KMS-11 (cell line): Measurements from ENCODE around the gene ANKRD6.

ENCODE experiments used
- H2AFZ ChIP-seq: fragments of 200-600 bp; sonication (generic); 2 replicates; pipeline ENCODE4 v1.6.1; 2016; ENCODE audit warnings: antibody characterized with exemption, mixed run types, low read depth
- H3K27ac ChIP-seq: fragments of 200-600 bp; sonication (generic); 2 replicates; pipeline ENCODE4 v1.6.1; 2016; ENCODE audit warnings: mild to moderate bottlenecking, mixed run types
- H3K27me3 ChIP-seq: fragments of 200-600 bp; sonication (generic); 2 replicates; pipeline ENCODE4 v1.6.1; 2017; ENCODE audit warnings: mild to moderate bottlenecking, low read depth, mixed run types, moderate library complexity; ENCODE audit not compliant: insufficient read depth
- H3K36me3 ChIP-seq: fragments of 200-600 bp; sonication (generic); 2 replicates; pipeline ENCODE4 v1.6.1; 2017; ENCODE audit warnings: mild to moderate bottlenecking, mixed run types; ENCODE audit not compliant: insufficient read depth
- H3K4me1 ChIP-seq: fragments of 200-600 bp; sonication (generic); 2 replicates; pipeline ENCODE4 v1.6.1; 2016; ENCODE audit warnings: mild to moderate bottlenecking, low read depth, mixed run types; ENCODE audit not compliant: poor library complexity, severe bottlenecking
- H3K4me2 ChIP-seq: fragments of 200-600 bp; sonication (generic); 2 replicates; pipeline ENCODE4 v1.7.0; 2016; ENCODE audit warnings: mild to moderate bottlenecking, mixed run types
- H3K4me3 ChIP-seq: fragments of 200-600 bp; sonication (generic); IDR thresholded peaks from 2 replicates; pipeline ENCODE4 v1.6.1; 2017; ENCODE audit warnings: low read depth, low read length, mixed read lengths; ENCODE audit not compliant: insufficient read depth
- H3K79me2 ChIP-seq: fragments of 200-600 bp; sonication (generic); 2 replicates; pipeline ENCODE4 v1.6.1; 2016; ENCODE audit warnings: low read depth, mixed run types; ENCODE audit not compliant: insufficient read depth
- H3K9ac ChIP-seq: fragments of 200-600 bp; sonication (generic); 2 replicates; pipeline ENCODE4 v1.6.1; 2016; ENCODE audit warnings: mild to moderate bottlenecking, mixed run types
- H4K20me1 ChIP-seq: fragments of 200-600 bp; sonication (generic); 2 replicates; pipeline ENCODE4 v1.6.1; 2016; ENCODE audit warnings: mild to moderate bottlenecking, mixed run types; ENCODE audit not compliant: insufficient read depth
- TF ChIP-seq, protein P1 (sequence below): fragments of 200-600 bp; sonication (generic); conservative IDR thresholded peaks from 2 replicates; pipeline ENCODE4 v1.6.1; 2017; ENCODE audit warnings: low read depth, mild to moderate bottlenecking, antibody characterized with exemption, low read length, moderate library complexity, mixed read lengths

The ANKRD6 gene

GRCh38 chr6:89410788-89411144 lies 22.2 kb upstream of the ANKRD6 start:
- Histone ChIP-seq H3K4me1 (peaks cover 19% of the 10 kb centered on the region), H3K27ac (no peak overlapping the region), H3K79me2 (no peaks in the 10 kb centered on the region), H3K4me2 (peak overlapping the region; percentile 88), H4K20me1 (no peaks in the 10 kb centered on the region), H3K36me3 (no peaks in the 10 kb centered on the region), H3K4me3 (no peak overlapping the region), H3K9ac (peak overlapping the region; percentile 81; the same call in 1 of the 2 replicates), H2AFZ (peak overlapping the region; percentile 87), H3K27me3 (no peaks in the 10 kb centered on the region)
- TF ChIP-seq, protein P1, sequence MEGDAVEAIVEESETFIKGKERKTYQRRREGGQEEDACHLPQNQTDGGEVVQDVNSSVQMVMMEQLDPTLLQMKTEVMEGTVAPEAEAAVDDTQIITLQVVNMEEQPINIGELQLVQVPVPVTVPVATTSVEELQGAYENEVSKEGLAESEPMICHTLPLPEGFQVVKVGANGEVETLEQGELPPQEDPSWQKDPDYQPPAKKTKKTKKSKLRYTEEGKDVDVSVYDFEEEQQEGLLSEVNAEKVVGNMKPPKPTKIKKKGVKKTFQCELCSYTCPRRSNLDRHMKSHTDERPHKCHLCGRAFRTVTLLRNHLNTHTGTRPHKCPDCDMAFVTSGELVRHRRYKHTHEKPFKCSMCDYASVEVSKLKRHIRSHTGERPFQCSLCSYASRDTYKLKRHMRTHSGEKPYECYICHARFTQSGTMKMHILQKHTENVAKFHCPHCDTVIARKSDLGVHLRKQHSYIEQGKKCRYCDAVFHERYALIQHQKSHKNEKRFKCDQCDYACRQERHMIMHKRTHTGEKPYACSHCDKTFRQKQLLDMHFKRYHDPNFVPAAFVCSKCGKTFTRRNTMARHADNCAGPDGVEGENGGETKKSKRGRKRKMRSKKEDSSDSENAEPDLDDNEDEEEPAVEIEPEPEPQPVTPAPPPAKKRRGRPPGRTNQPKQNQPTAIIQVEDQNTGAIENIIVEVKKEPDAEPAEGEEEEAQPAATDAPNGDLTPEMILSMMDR: no peak

DNA sequence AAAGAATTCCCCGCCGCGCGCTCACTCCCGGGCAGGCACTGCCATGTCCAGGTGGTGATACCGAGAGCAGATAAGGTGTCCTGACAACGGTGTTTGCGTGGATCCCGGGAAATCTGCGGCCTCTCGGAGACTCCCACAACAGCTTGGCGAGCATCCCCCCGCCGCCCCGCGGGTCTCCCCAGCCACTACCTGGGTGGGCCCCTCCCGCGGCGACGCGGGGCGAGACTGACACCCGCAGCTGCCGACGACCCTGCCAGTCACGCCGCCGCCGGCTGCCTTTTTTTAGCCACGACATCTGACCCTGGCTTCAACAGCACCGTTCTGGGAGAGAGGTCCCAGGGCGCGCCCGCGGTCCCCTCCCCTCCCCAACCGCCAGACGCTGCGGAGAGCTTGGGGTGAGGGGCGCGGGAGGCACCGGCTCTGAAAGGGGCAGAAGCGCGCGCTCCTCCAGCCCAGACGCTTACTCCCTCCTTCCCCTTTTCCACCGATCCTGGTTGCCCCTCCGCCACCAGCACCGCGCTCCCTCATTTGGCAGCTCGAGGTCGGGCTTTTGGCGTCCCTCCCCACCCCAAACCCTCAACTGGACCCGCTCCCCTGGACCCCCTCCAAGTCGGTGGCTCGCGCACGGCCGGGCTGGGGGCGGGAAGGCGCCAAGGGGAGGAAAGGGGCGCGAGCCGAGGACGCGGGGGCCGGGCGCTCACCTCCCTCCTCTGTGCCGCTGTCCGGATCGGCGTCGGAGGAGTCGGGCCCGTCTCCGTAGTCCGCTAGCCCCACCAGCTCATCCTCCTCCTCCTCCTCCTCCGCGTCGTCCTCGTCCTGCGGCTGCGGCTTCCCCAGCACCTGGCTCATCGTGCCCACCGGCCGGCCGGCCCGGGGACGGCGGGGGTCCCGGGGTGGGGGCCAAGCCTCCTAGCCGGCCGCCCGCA lies 21.5 kb upstream of the ANKRD6 start:
- H3K4me1 ChIP-seq: peaks cover 19% of the 10 kb centered on the region
- no peaks in the 10 kb centered on the region for H3K27me3 ChIP-seq
- TF ChIP-seq, protein P1: no peak
- H3K4me3 ChIP-seq: no peak overlapping the region
- no peaks in the 10 kb centered on the region for H3K36me3 ChIP-seq
- H3K79me2 ChIP-seq: no peaks in the 10 kb centered on the region
- H4K20me1 ChIP-seq: no peaks in the 10 kb centered on the region
- peak overlapping the region; percentile 87 for H2AFZ ChIP-seq
- peak overlapping the region; percentile 81; the same call in 1 of the 2 replicates for H3K9ac ChIP-seq
- H3K4me2 ChIP-seq: peak overlapping the region; percentile 88
- H3K27ac ChIP-seq: no peak overlapping the region

DNA sequence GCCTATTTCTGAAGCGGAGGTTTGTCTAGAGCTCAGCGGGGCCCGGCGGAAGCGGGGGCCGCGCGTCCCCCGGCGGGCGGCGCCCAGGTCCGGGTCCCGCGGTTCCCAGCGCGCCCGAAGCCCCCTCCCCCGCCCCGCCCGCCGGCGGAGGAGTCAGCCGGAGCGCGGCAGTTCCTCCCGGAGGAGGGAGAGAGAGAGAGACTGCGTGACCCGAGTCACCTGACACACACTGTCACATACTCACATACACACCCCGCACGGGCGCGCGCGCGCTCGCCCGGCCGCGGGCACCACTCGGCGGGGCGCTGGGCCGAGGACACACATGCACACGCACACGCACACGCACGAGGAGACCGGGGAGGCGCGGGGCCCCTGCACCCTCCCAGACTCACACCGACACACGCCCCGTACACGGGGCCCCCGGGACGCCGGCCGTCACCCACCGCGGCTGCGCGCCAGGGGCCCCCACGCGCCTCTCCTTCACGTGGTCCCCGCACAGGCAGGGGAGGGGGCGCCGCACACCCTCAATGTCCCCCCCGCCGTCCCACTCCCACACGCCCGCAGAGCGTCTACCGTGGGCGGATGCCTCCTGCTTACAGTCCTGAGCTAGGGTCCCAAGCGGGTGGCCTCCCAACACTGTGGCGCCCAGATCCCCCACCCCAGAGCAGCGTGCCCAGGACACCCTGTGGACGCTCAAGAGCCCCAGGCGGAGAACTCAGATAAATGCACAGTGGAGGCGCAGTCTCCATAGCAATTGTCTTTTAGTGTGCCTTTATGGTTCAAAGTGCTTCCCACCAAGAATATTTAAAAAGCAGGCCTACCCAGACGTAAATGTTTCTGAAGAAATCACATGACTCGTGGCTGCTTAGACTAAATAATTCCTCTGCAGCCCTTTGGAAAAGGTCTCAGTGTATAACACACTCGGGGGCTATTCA lies 20.6 kb upstream of the ANKRD6 start, which contains the start of gene RRAGD:
RRAGD (minus strand) TSS at position 203 of the 935 bp plus-strand sequence. CDS start 280 bp downstream, outside the sequence.
- peak within 1 kb of the TSS; percentile 18; the same call in 1 of the 2 replicates for H3K27ac ChIP-seq
- no peak within 1 kb of the TSS for H3K4me3 ChIP-seq
- H4K20me1 ChIP-seq: no peaks in the 10 kb centered on the region
- peak within 1 kb of the TSS; percentile 81 for H3K9ac ChIP-seq
- H3K79me2 ChIP-seq: no peaks in the 10 kb centered on the region
- H3K4me2 ChIP-seq: peak within 1 kb of the TSS; percentile 88
- no peaks in the 10 kb centered on the region for H3K36me3 ChIP-seq
- TF ChIP-seq, protein P1: no peak
- peak within 1 kb of the TSS; percentile 87 for H2AFZ ChIP-seq
- H3K27me3 ChIP-seq: no peaks in the 10 kb centered on the region
- H3K4me1 ChIP-seq: peaks cover 19% of the 10 kb centered on the region

GRCh38 chr6:89413006-89413400 lies 19.9 kb upstream of the ANKRD6 start:
- H3K79me2 ChIP-seq: no peaks in the 10 kb centered on the region
- no peaks in the 10 kb centered on the region for H4K20me1 ChIP-seq
- peak overlapping the region; percentile 81 for H3K9ac ChIP-seq
- TF ChIP-seq, protein P1: no peak
- no peak overlapping the region for H3K4me3 ChIP-seq
- peak overlapping the region; percentile 88 for H3K4me2 ChIP-seq
- no peak overlapping the region for H3K27ac ChIP-seq
- no peaks in the 10 kb centered on the region for H3K27me3 ChIP-seq
- peak overlapping the region; percentile 87 for H2AFZ ChIP-seq
- no peaks in the 10 kb centered on the region for H3K36me3 ChIP-seq
- H3K4me1 ChIP-seq: peaks cover 19% of the 10 kb centered on the region
